Stomach (tissue), 4 donors: Measurements from ENCODE around the gene CETP.

Experiments
- EP300 ChIP-seq: sonication (generic); formaldehyde crosslinking; IDR thresholded peaks from one replicate; pipeline ENCODE4 v1.6.1; 2017; ENCODE audit warnings: antibody characterized with exemption
- TF ChIP-seq, protein P1 (sequence below), 7 experiments: fragments of 450-650 bp in 4 of 7; fragments of 200-600 bp in 3 of 7; sonication (generic) in 3 of 7; IDR thresholded peaks; one replicate each; pipeline ENCODE4 v1.5.1; 2016 to 2019; ENCODE audit warnings: antibody characterized with exemption in 7 of 7, control low read depth in 2 of 7, mild to moderate bottlenecking in 1 of 7

DNA sequence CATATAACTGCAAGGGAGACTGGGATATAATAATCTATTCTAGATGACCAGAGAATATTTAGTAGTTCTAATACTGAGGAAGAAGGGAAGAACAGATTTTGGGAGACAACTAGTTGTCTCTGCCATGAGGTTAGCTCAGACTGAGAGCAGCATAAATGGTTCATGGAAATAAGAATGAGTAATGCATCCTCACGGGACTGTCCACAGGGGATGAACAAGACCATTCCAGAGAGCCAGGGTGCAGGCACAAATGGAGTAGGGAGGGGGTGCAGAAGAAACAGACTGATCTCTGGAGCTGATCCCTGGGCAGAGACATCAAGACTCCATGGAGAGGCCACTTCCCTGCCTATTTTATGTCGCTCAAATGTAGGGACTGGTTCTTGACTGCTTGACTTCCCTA, 58.0 kb downstream of the CETP start:
- TF ChIP-seq, protein P1, sequence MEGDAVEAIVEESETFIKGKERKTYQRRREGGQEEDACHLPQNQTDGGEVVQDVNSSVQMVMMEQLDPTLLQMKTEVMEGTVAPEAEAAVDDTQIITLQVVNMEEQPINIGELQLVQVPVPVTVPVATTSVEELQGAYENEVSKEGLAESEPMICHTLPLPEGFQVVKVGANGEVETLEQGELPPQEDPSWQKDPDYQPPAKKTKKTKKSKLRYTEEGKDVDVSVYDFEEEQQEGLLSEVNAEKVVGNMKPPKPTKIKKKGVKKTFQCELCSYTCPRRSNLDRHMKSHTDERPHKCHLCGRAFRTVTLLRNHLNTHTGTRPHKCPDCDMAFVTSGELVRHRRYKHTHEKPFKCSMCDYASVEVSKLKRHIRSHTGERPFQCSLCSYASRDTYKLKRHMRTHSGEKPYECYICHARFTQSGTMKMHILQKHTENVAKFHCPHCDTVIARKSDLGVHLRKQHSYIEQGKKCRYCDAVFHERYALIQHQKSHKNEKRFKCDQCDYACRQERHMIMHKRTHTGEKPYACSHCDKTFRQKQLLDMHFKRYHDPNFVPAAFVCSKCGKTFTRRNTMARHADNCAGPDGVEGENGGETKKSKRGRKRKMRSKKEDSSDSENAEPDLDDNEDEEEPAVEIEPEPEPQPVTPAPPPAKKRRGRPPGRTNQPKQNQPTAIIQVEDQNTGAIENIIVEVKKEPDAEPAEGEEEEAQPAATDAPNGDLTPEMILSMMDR (IDR thresholded peaks at IDR 0.05) = no peak
- no peak for TF ChIP-seq EP300
